Measurements from ENCODE around the gene KCNF1. TPM values are rescaled to one million over a fixed set of nuclear protein-coding genes. Genes with fewer than 3 reads are reported as not detected.

The KCNF1 gene
- total and polyA plus RNA-seq, 4 donors, result 0.09 TPM; not detected in 3

DNA sequence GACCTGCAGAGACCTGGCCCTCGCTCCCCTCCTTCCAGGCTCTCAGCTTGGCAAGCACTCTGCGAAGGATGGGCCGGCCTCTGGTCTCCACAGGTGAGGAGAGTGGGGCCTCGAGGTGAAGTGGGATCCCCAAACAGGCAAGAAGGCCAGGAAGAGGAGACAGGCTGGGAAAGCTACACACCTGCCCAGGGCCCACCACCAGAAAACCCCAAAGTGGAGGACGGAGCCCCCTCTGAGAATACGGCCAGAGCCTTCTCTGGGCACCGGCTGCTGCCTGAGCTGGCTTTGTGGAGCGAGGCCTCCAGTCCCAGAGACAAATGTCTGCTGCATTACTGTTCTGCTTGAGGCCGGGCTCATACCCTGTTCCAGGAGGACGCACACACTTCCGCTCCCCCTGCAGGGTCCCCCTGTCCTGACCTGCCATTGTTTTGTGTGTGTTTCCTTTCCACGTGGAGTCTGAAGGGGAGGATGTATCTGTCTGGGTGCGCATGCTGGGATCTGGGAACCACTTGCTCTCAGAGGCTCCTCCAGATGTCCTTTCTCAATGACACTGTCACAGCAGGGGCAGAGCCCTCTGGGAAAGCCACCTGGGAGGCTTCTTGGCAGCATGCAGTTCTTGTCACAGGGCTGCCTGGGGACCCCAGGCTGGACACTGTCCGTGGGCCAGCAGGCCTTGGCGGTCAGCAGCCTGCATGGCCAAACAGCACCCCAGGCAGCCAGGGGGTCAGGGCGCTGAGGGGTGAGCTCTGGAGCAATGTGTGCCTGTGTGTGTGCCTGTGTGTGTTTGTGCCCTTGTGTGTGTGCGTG, 20.8 kb downstream of the KCNF1 start:
- H3K27me3 ChIP-seq (ENCODE audit: control insufficient read depth in 4 of 4, insufficient read depth in 4 of 4, low read length in 3 of 4), result peaks cover 0 to 2% (median 0%) of the 10 kb centered on the region in 4 donors
- no peak overlapping the region for H3K27ac ChIP-seq (ENCODE audit: low read depth in 1 of 2, low read length in 2 of 2)
- 80% methylated on average over 17 of the region's 17 CpGs for WGBS
- H3K4me1 ChIP-seq (ENCODE audit: control insufficient read depth in 4 of 4, insufficient read depth in 4 of 4, low read length in 3 of 4), result no peaks in the 10 kb centered on the region
- no peak overlapping the region for H3K9ac ChIP-seq (ENCODE audit: low read depth in 1 of 2, low read length in 2 of 2)
- DNase-seq (ENCODE audit: low spot score), result no peak
- no peaks in the 10 kb centered on the region for H3K9me3 ChIP-seq (ENCODE audit: control insufficient read depth in 4 of 4, low read length in 3 of 4)
- no peaks in the 10 kb centered on the region for H3K36me3 ChIP-seq (ENCODE audit: control insufficient read depth in 4 of 4, insufficient read depth in 3 of 4, low read depth in 1 of 4, low read length in 3 of 4)
- TF ChIP-seq FOXA1 (IDR thresholded peaks at IDR 0.05), result no peak
- TF ChIP-seq HNF4G (IDR thresholded peaks at IDR 0.05), result no peak
- TF ChIP-seq RXRA (IDR thresholded peaks at IDR 0.05), result no peak
- TF ChIP-seq GABPA (IDR thresholded peaks at IDR 0.05 in 1 of 2, conservative IDR thresholded peaks at IDR 0.05 in 1 of 2), result no peak
- TF ChIP-seq TAF1 (conservative IDR thresholded peaks at IDR 0.05), result no peak
- TF ChIP-seq HNF4A (conservative IDR thresholded peaks at IDR 0.05), result no peak
- no peak for TF ChIP-seq FOXA2 (IDR thresholded peaks at IDR 0.05)
- no peak for TF ChIP-seq NR2F2 (IDR thresholded peaks at IDR 0.05)
- no peak overlapping the region for H3K4me3 ChIP-seq (ENCODE audit: low read depth in 1 of 3, low read length in 3 of 3)

DNA sequence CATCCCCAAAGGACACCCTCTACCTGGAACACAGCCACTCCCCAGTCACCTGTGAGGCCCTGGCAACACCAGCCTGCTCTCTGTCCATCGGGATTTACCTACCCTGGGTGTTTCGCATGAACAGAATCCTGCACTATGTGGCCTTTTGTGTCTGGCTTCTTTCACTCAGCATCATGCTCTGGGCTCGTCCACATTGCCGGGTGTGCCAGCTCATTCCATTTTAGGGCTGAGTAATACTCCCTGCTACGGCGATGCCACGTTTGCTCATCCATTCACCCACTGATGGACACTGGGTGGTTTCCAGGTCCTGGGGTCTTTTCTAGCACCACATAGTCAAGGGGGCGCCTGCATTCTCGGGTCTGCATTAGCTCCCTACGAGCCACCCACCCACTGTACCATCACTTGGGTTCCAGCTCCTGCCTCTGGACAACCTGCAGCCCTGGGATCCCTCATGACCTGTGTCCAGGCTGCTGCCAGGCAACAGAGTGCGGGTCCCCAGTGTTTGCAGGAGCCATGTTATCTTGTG, 22.0 kb downstream of the KCNF1 start:
- H3K9me3 ChIP-seq (ENCODE audit: control insufficient read depth in 4 of 4, low read length in 3 of 4), result peaks cover 0 to 2% (median 0%) of the 10 kb centered on the region in 4 donors
- TF ChIP-seq YY1 (IDR thresholded peaks at IDR 0.05) (no peak), JUND (IDR thresholded peaks at IDR 0.05) (no peak), SP1 (IDR thresholded peaks at IDR 0.05) (no peak)
- TF ChIP-seq, protein P1, sequence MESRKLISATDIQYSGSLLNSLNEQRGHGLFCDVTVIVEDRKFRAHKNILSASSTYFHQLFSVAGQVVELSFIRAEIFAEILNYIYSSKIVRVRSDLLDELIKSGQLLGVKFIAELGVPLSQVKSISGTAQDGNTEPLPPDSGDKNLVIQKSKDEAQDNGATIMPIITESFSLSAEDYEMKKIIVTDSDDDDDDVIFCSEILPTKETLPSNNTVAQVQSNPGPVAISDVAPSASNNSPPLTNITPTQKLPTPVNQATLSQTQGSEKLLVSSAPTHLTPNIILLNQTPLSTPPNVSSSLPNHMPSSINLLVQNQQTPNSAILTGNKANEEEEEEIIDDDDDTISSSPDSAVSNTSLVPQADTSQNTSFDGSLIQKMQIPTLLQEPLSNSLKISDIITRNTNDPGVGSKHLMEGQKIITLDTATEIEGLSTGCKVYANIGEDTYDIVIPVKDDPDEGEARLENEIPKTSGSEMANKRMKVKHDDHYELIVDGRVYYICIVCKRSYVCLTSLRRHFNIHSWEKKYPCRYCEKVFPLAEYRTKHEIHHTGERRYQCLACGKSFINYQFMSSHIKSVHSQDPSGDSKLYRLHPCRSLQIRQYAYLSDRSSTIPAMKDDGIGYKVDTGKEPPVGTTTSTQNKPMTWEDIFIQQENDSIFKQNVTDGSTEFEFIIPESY (IDR thresholded peaks at IDR 0.05), result no peak
- 92% methylated on average over 11 of the region's 11 CpGs for WGBS
- H3K4me1 ChIP-seq (ENCODE audit: control insufficient read depth in 4 of 4, insufficient read depth in 4 of 4, low read length in 3 of 4), result no peaks in the 10 kb centered on the region
- H3K36me3 ChIP-seq (ENCODE audit: control insufficient read depth in 4 of 4, insufficient read depth in 3 of 4, low read depth in 1 of 4, low read length in 3 of 4), result no peaks in the 10 kb centered on the region
- H3K27me3 ChIP-seq (ENCODE audit: control insufficient read depth in 4 of 4, insufficient read depth in 4 of 4, low read length in 3 of 4), result peaks cover 0 to 2% (median 0%) of the 10 kb centered on the region in 4 donors
- H3K9ac ChIP-seq (ENCODE audit: low read depth in 1 of 2, low read length in 2 of 2), result no peak overlapping the region
- H3K27ac ChIP-seq (ENCODE audit: low read depth in 1 of 2, low read length in 2 of 2), result no peak overlapping the region
- H3K4me3 ChIP-seq (ENCODE audit: low read depth in 1 of 3, low read length in 3 of 3), result no peak overlapping the region
- no peak for DNase-seq (ENCODE audit: low spot score)

DNA sequence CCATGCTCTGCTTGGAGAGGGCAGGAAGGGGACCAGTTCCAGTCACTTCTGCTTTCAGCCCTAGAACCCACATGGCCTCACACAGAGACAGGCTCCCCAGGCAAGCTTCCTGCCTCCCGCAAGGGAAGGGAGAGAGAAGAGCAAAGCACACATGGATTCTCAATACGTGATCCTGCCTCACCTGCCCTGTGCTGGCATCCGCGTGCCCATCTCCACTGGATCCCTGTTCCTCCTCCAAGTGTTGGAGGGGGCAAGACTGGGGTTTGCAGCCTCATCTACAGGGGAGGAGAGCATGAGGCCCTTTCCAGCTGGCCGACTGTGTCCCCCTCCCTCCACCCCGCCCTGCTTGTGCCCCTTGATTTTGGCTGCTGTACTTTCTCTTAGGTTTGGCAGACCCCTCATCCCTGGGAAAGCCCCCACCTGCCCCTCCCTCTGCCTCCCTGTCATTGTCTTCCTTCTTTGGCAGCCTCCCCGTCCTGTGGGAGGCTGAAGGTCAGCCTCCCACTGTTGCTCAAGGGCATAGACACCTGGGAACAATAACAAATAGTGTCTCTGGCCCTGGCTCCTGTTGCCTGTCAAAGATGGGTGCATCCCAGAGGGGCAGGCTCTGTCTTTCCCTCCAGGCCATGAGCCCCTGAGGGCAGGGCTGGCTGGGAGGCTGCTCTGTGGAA, 22.7 kb downstream of the KCNF1 start:
- no peak overlapping the region for H3K9ac ChIP-seq (ENCODE audit: low read depth in 1 of 2, low read length in 2 of 2)
- H3K4me3 ChIP-seq (ENCODE audit: low read depth in 1 of 3, low read length in 3 of 3), result no peak overlapping the region
- no peak for DNase-seq (ENCODE audit: low spot score)
- H3K27ac ChIP-seq (ENCODE audit: low read depth in 1 of 2, low read length in 2 of 2), result no peak overlapping the region
- H3K4me1 ChIP-seq (ENCODE audit: control insufficient read depth in 4 of 4, insufficient read depth in 4 of 4, low read length in 3 of 4), result no peaks in the 10 kb centered on the region
- H3K27me3 ChIP-seq (ENCODE audit: control insufficient read depth in 4 of 4, insufficient read depth in 4 of 4, low read length in 3 of 4), result peaks cover 0 to 2% (median 0%) of the 10 kb centered on the region in 4 donors
- no peaks in the 10 kb centered on the region for H3K36me3 ChIP-seq (ENCODE audit: control insufficient read depth in 4 of 4, insufficient read depth in 3 of 4, low read depth in 1 of 4, low read length in 3 of 4)
- 86% methylated on average over 7 of the region's 7 CpGs for WGBS
- H3K9me3 ChIP-seq (ENCODE audit: control insufficient read depth in 4 of 4, low read length in 3 of 4), result peaks cover 0 to 4% (median under 1%) of the 10 kb centered on the region in 4 donors
- TF ChIP-seq TAF1 (conservative IDR thresholded peaks at IDR 0.05) (no peak), JUND (IDR thresholded peaks at IDR 0.05) (no peak), SP1 (IDR thresholded peaks at IDR 0.05) (no peak), YY1 (IDR thresholded peaks at IDR 0.05) (no peak), EGR1 (IDR thresholded peaks at IDR 0.05; ENCODE audit: low read depth in 2 of 2) (no peak), HNF4A (conservative IDR thresholded peaks at IDR 0.05) (no peak), FOXA1 (IDR thresholded peaks at IDR 0.05) (no peak)
- TF ChIP-seq, protein P2, sequence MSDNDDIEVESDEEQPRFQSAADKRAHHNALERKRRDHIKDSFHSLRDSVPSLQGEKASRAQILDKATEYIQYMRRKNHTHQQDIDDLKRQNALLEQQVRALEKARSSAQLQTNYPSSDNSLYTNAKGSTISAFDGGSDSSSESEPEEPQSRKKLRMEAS (IDR thresholded peaks at IDR 0.05), result no peak
- TF ChIP-seq, protein P3, sequence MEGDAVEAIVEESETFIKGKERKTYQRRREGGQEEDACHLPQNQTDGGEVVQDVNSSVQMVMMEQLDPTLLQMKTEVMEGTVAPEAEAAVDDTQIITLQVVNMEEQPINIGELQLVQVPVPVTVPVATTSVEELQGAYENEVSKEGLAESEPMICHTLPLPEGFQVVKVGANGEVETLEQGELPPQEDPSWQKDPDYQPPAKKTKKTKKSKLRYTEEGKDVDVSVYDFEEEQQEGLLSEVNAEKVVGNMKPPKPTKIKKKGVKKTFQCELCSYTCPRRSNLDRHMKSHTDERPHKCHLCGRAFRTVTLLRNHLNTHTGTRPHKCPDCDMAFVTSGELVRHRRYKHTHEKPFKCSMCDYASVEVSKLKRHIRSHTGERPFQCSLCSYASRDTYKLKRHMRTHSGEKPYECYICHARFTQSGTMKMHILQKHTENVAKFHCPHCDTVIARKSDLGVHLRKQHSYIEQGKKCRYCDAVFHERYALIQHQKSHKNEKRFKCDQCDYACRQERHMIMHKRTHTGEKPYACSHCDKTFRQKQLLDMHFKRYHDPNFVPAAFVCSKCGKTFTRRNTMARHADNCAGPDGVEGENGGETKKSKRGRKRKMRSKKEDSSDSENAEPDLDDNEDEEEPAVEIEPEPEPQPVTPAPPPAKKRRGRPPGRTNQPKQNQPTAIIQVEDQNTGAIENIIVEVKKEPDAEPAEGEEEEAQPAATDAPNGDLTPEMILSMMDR (IDR thresholded peaks at IDR 0.05; ENCODE audit: low read depth, low read length, missing input control), result no peak
- TF ChIP-seq, protein P4, sequence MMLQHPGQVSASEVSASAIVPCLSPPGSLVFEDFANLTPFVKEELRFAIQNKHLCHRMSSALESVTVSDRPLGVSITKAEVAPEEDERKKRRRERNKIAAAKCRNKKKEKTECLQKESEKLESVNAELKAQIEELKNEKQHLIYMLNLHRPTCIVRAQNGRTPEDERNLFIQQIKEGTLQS (IDR thresholded peaks at IDR 0.05), result no peak
- TF ChIP-seq, protein P5, sequence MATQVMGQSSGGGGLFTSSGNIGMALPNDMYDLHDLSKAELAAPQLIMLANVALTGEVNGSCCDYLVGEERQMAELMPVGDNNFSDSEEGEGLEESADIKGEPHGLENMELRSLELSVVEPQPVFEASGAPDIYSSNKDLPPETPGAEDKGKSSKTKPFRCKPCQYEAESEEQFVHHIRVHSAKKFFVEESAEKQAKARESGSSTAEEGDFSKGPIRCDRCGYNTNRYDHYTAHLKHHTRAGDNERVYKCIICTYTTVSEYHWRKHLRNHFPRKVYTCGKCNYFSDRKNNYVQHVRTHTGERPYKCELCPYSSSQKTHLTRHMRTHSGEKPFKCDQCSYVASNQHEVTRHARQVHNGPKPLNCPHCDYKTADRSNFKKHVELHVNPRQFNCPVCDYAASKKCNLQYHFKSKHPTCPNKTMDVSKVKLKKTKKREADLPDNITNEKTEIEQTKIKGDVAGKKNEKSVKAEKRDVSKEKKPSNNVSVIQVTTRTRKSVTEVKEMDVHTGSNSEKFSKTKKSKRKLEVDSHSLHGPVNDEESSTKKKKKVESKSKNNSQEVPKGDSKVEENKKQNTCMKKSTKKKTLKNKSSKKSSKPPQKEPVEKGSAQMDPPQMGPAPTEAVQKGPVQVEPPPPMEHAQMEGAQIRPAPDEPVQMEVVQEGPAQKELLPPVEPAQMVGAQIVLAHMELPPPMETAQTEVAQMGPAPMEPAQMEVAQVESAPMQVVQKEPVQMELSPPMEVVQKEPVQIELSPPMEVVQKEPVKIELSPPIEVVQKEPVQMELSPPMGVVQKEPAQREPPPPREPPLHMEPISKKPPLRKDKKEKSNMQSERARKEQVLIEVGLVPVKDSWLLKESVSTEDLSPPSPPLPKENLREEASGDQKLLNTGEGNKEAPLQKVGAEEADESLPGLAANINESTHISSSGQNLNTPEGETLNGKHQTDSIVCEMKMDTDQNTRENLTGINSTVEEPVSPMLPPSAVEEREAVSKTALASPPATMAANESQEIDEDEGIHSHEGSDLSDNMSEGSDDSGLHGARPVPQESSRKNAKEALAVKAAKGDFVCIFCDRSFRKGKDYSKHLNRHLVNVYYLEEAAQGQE (IDR thresholded peaks at IDR 0.05), result no peak
